ENCODE results near the gene UCHL3. TPM values are rescaled to one million over a fixed set of nuclear protein-coding genes. Genes with fewer than 3 reads are reported as not detected.

Gene UCHL3
- total and polyA plus RNA-seq, 2 of the 8 experiments (the other 6 are each of a cell fraction or from before 2014, with no cell fraction given) = 33.0 to 61.1 TPM

DNA sequence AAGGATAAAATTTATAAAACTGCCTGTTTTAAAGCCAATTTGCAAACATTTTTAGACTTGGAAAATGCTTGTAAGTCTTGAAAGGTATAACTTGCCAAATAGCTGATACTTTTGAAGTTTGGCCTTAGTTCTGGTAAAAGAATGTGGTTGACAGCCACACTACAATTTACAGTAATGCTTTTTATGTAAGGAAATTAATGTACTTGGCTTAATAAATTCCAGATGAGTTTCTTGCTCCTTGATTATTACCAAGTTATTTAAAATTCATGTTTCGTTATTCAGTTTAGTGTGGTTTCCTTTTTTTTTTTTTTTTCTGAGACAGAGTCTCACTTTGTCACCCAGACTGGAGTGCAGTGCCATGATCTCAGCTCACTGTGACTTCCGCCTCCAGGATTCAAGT lies 101.4 kb downstream of the UCHL3 start:
- no peak overlapping the region for H3K9ac ChIP-seq (replicated peaks in 1 of 4; ENCODE audit: extremely low read depth in 1 of 4, low read depth in 3 of 4, low read length in 3 of 4)
- no peak overlapping the region for H2AFZ ChIP-seq (ENCODE audit: low read length)
- no peak overlapping the region for H2BK120ac ChIP-seq (replicated peaks; ENCODE audit: low read depth, low read length)
- H4K5ac ChIP-seq (ENCODE audit: insufficient read length, low read depth, low read length) = no peak overlapping the region
- H3K4me1 ChIP-seq (replicated peaks in 1 of 4; ENCODE audit: control insufficient read depth in 3 of 4, insufficient read depth in 4 of 4, low read length in 3 of 4) = no peaks in the 10 kb centered on the region
- FAIRE-seq (no peak), DNase-seq (ENCODE audit: low read depth in 1 of 2, low spot score in 2 of 2) (no peak)
- CTCF ChIA-PET (ENCODE audit: partially characterized antibody) = interaction anchor here (0.8 kb wide), 1 partner anchor 21 kb away, joined by 3 read pairs; no protein-coding TSS in a partner anchor
- H4K91ac ChIP-seq (replicated peaks; ENCODE audit: insufficient read length, low read length) = no peak overlapping the region
- no peak overlapping the region for H2BK15ac ChIP-seq (ENCODE audit: low read length)
- H3K23ac ChIP-seq (ENCODE audit: insufficient read length) = no peak overlapping the region
- H4K8ac ChIP-seq (ENCODE audit: extremely low read depth, insufficient read depth, low read length) = no peak overlapping the region
- TF ChIP-seq CHD2 (IDR thresholded peaks at IDR 0.05; ENCODE audit: low read length) = no peak
- TF ChIP-seq RBBP5 (IDR thresholded peaks at IDR 0.05; ENCODE audit: borderline replicate concordance, low read depth, low read length) = no peak
- no peak for TF ChIP-seq GTF2F1 (IDR thresholded peaks at IDR 0.05; ENCODE audit: borderline replicate concordance, low read depth, low read length)
- TF ChIP-seq, protein P1, sequence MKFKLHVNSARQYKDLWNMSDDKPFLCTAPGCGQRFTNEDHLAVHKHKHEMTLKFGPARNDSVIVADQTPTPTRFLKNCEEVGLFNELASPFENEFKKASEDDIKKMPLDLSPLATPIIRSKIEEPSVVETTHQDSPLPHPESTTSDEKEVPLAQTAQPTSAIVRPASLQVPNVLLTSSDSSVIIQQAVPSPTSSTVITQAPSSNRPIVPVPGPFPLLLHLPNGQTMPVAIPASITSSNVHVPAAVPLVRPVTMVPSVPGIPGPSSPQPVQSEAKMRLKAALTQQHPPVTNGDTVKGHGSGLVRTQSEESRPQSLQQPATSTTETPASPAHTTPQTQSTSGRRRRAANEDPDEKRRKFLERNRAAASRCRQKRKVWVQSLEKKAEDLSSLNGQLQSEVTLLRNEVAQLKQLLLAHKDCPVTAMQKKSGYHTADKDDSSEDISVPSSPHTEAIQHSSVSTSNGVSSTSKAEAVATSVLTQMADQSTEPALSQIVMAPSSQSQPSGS (IDR thresholded peaks at IDR 0.05; ENCODE audit: low read length) = no peak
- no peak for TF ChIP-seq CBX5 (IDR thresholded peaks at IDR 0.05; ENCODE audit: low read depth, low read length)
- TF ChIP-seq HDAC2 (IDR thresholded peaks at IDR 0.05; ENCODE audit: borderline replicate concordance in 1 of 2, low read depth in 2 of 2, low read length in 2 of 2) = no peak
- TF ChIP-seq KDM5A (IDR thresholded peaks at IDR 0.05; ENCODE audit: low read length) = no peak
- no peak overlapping the region for H2BK12ac ChIP-seq (ENCODE audit: low read depth, low read length)
- H2AK5ac ChIP-seq (ENCODE audit: low read depth, low read length) = no peak overlapping the region
- no peaks in the 10 kb centered on the region for H3K36me3 ChIP-seq (ENCODE audit: control insufficient read depth in 2 of 4, insufficient read depth in 4 of 4, low read length in 3 of 4)
- no peak overlapping the region for H3K56ac ChIP-seq (replicated peaks; ENCODE audit: insufficient read length, low read depth, low read length)
- POLR2A ChIA-PET (ENCODE audit: partially characterized antibody) = no interaction called here
- H3K4me2 ChIP-seq (ENCODE audit: insufficient read depth in 1 of 2, low read depth in 2 of 2, low read length in 2 of 2) = no peak overlapping the region
- no peak overlapping the region for H3K18ac ChIP-seq (ENCODE audit: extremely low read depth, low read length)
- no peaks in the 10 kb centered on the region for H3K27me3 ChIP-seq (replicated peaks in 1 of 4; ENCODE audit: control insufficient read depth in 3 of 4, extremely low read depth in 1 of 4, insufficient read depth in 3 of 4, low read length in 3 of 4)
- H3K79me2 ChIP-seq (ENCODE audit: control insufficient read depth in 1 of 2, insufficient read depth in 2 of 2, low read length in 2 of 2) = no peaks in the 10 kb centered on the region
- H3K4ac ChIP-seq (replicated peaks; ENCODE audit: insufficient read length, low read depth, low read length) = no peak overlapping the region
- no peak overlapping the region for H3K4me3 ChIP-seq (ENCODE audit: extremely low read depth in 1 of 4, insufficient read depth in 2 of 4, low read depth in 3 of 4, low read length in 4 of 4)
- no peak overlapping the region for H2BK5ac ChIP-seq (ENCODE audit: low read depth, low read length)
- no peaks in the 10 kb centered on the region for H4K20me1 ChIP-seq (replicated peaks in 1 of 2; ENCODE audit: control insufficient read depth in 1 of 2, insufficient read depth in 2 of 2, low read length in 2 of 2)
- no peaks in the 10 kb centered on the region; the same call in 1 of the 2 replicates for H3K23me2 ChIP-seq (ENCODE audit: low read depth, low read length)
- H3K9me3 ChIP-seq (ENCODE audit: insufficient read depth in 2 of 2, low read depth in 1 of 2, low read length in 1 of 2) = no peaks in the 10 kb centered on the region
- H3K79me1 ChIP-seq (ENCODE audit: low read depth, low read length) = no peaks in the 10 kb centered on the region
- H3K27ac ChIP-seq (ENCODE audit: low read depth, low read length) = no peak overlapping the region
- no peak overlapping the region for H2BK20ac ChIP-seq (ENCODE audit: low read length)
- H3K14ac ChIP-seq (ENCODE audit: insufficient read length) = no peak overlapping the region
- 92% methylated on average over 2 of the region's 2 CpGs; no CpG with 5 or more reads in 1 of the 2 experiments for WGBS, 2 experiments (ENCODE audit: extremely low coverage in 1 of 2, insufficient coverage in 1 of 2, insufficient read length in 1 of 2, insufficient replicate concordance in 2 of 2, low coverage in 1 of 2, low lambda C conversion rate in 2 of 2, missing lambda C conversion rate in 1 of 2)

Measured in H1 (cell line).